Activated T-cell treated with anti-CD3 and anti-CD28 coated beads, Interleukin-2, amount 50 U/mL, for 72 hours (primary cell): ENCODE results near the gene PARD3. TPM values are rescaled to one million over a fixed set of nuclear protein-coding genes. Genes with fewer than 3 reads are reported as not detected.

Source experiments
- ATAC-seq, 2 donors: fragments of 150-1000 bp; cut with Tn5 transposase; replicated peaks in 1 of 2; 2 replicates each; pipeline ENCODE4 v1.10.0; 2021; ENCODE audit warnings: moderate library complexity in 2 of 2, mild to moderate bottlenecking in 1 of 2
- DNase-seq, 2 donors: peaks; one replicate each; pipeline ENCODE4 v3.0.0; 2021 to 2022; ENCODE audit warnings: mixed read lengths in 1 of 2
- H3K27ac Mint-ChIP-seq: one replicate; pipeline ENCODE4 v1.8.0; 2022; ENCODE audit warnings: mild to moderate bottlenecking, moderate library complexity, mixed read lengths
- H3K27me3 Mint-ChIP-seq: one replicate; pipeline ENCODE4 v1.8.0; 2022; ENCODE audit warnings: low read depth, mixed read lengths
- H3K36me3 Mint-ChIP-seq, 2 donors: one replicate each; pipeline ENCODE4 v1.8.0; 2022; ENCODE audit warnings: mixed read lengths in 2 of 2, mild to moderate bottlenecking in 1 of 2; ENCODE audit not compliant: insufficient read depth in 2 of 2
- H3K4me1 Mint-ChIP-seq: one replicate; pipeline ENCODE4 v1.8.0; 2022; ENCODE audit warnings: low read depth, mixed read lengths
- H3K4me3 Mint-ChIP-seq, 2 donors: one replicate each; pipeline ENCODE4 v1.8.0; 2022; ENCODE audit warnings: mild to moderate bottlenecking in 2 of 2, mixed read lengths in 2 of 2, moderate library complexity in 2 of 2
- H3K9me3 Mint-ChIP-seq, 2 donors: one replicate each; pipeline ENCODE4 v1.8.0; 2022; ENCODE audit warnings: mixed read lengths in 2 of 2
- total RNA-seq, 2 donors: library from RNA; stranded (reverse); gene quantifications; one replicate each; pipeline ENCODE4 v1.2.3, GENCODE V29; 2022

Gene PARD3
- total RNA-seq, 2 donors from 2014 or later: 2.3 to 3.7 TPM

GRCh38 chr10:34205452-34205851 lies 609.6 kb downstream of the PARD3 start:
- Mint-ChIP-seq H3K9me3 (no peaks in the 10 kb centered on the region), H3K4me1 (peaks cover 9% of the 10 kb centered on the region), H3K27ac (no peak overlapping the region), H3K27me3 (no peaks in the 10 kb centered on the region), H3K36me3 (no peaks in the 10 kb centered on the region), H3K4me3 (no peak overlapping the region)
- no peak for DNase-seq
- no peak for ATAC-seq

- DNase-seq (no peak), ATAC-seq (no peak)
- H3K36me3 Mint-ChIP-seq: no peaks in the 10 kb centered on the region
- H3K9me3 Mint-ChIP-seq: no peaks in the 10 kb centered on the region
- H3K4me3 Mint-ChIP-seq: no peak overlapping the region
- no peak overlapping the region for H3K27ac Mint-ChIP-seq
- H3K4me1 Mint-ChIP-seq: peaks cover 9% of the 10 kb centered on the region
- H3K27me3 Mint-ChIP-seq: no peaks in the 10 kb centered on the region
Observed at GRCh38 chr10:34203966-34204630, 611.0 kb downstream of the PARD3 start.

- Mint-ChIP-seq H3K4me1 (peaks cover 3% of the 10 kb centered on the region), H3K4me3 (no peak overlapping the region), H3K9me3 (no peaks in the 10 kb centered on the region), H3K27me3 (no peaks in the 10 kb centered on the region), H3K27ac (no peak overlapping the region), H3K36me3 (no peaks in the 10 kb centered on the region)
- DNase-seq: no peak
- ATAC-seq: no peak
Observed at GRCh38 chr10:34200355-34200901, 614.7 kb downstream of the PARD3 start.

- H3K4me1 Mint-ChIP-seq: no peaks in the 10 kb centered on the region
- ATAC-seq (no peak), DNase-seq (no peak)
- H3K27me3 Mint-ChIP-seq: no peaks in the 10 kb centered on the region
- H3K9me3 Mint-ChIP-seq: no peaks in the 10 kb centered on the region
- H3K4me3 Mint-ChIP-seq: no peak overlapping the region
- no peaks in the 10 kb centered on the region for H3K36me3 Mint-ChIP-seq
- H3K27ac Mint-ChIP-seq: no peak overlapping the region
Observed at GRCh38 chr10:34198953-34199352, 616.1 kb downstream of the PARD3 start.

GRCh38 chr10:34196058-34196433 lies 619.0 kb downstream of the PARD3 start:
- ATAC-seq: no peak
- Mint-ChIP-seq H3K4me3 (no peak overlapping the region), H3K36me3 (no peaks in the 10 kb centered on the region), H3K27me3 (no peaks in the 10 kb centered on the region), H3K27ac (no peak overlapping the region), H3K4me1 (no peaks in the 10 kb centered on the region), H3K9me3 (no peaks in the 10 kb centered on the region)
- DNase-seq: no peak

GRCh38 chr10:34195364-34196057 lies 619.6 kb downstream of the PARD3 start:
- no peaks in the 10 kb centered on the region for H3K9me3 Mint-ChIP-seq
- ATAC-seq (no peak), DNase-seq (no peak)
- H3K27me3 Mint-ChIP-seq: no peaks in the 10 kb centered on the region
- H3K27ac Mint-ChIP-seq: no peak overlapping the region
- H3K4me3 Mint-ChIP-seq: no peak overlapping the region
- no peaks in the 10 kb centered on the region for H3K36me3 Mint-ChIP-seq
- H3K4me1 Mint-ChIP-seq: no peaks in the 10 kb centered on the region

GRCh38 chr10:34193931-34194626 lies 621.0 kb downstream of the PARD3 start:
- H3K36me3 Mint-ChIP-seq: no peaks in the 10 kb centered on the region
- ATAC-seq (no peak), DNase-seq (no peak)
- H3K27ac Mint-ChIP-seq: no peak overlapping the region
- no peaks in the 10 kb centered on the region for H3K4me1 Mint-ChIP-seq
- no peaks in the 10 kb centered on the region for H3K27me3 Mint-ChIP-seq
- no peaks in the 10 kb centered on the region for H3K9me3 Mint-ChIP-seq
- H3K4me3 Mint-ChIP-seq: no peak overlapping the region

GRCh38 chr10:34192646-34193045 lies 622.5 kb downstream of the PARD3 start:
- no peaks in the 10 kb centered on the region for H3K4me1 Mint-ChIP-seq
- no peak overlapping the region for H3K4me3 Mint-ChIP-seq
- H3K27ac Mint-ChIP-seq: no peak overlapping the region
- peaks cover 2% of the 10 kb centered on the region for H3K27me3 Mint-ChIP-seq
- ATAC-seq (no peak), DNase-seq (no peak)
- no peaks in the 10 kb centered on the region for H3K9me3 Mint-ChIP-seq
- no peaks in the 10 kb centered on the region for H3K36me3 Mint-ChIP-seq

- H3K36me3 Mint-ChIP-seq: no peaks in the 10 kb centered on the region
- H3K9me3 Mint-ChIP-seq: no peaks in the 10 kb centered on the region
- H3K4me3 Mint-ChIP-seq: no peak overlapping the region
- peaks cover 6% of the 10 kb centered on the region for H3K27me3 Mint-ChIP-seq
- DNase-seq (no peak), ATAC-seq (no peak)
- no peak overlapping the region for H3K27ac Mint-ChIP-seq
- H3K4me1 Mint-ChIP-seq: no peaks in the 10 kb centered on the region
Observed at GRCh38 chr10:34191406-34191805, 623.7 kb downstream of the PARD3 start.

GRCh38 chr10:34190580-34190979 lies 624.5 kb downstream of the PARD3 start:
- Mint-ChIP-seq H3K4me1 (no peaks in the 10 kb centered on the region), H3K9me3 (no peaks in the 10 kb centered on the region), H3K36me3 (no peaks in the 10 kb centered on the region), H3K4me3 (no peak overlapping the region), H3K27me3 (peaks cover 6% of the 10 kb centered on the region), H3K27ac (no peak overlapping the region)
- DNase-seq (no peak), ATAC-seq (no peak)

GRCh38 chr10:34189830-34190229 lies 625.3 kb downstream of the PARD3 start:
- DNase-seq (no peak), ATAC-seq (no peak)
- Mint-ChIP-seq H3K27me3 (peaks cover 6% of the 10 kb centered on the region), H3K27ac (no peak overlapping the region), H3K4me3 (no peak overlapping the region), H3K4me1 (no peaks in the 10 kb centered on the region), H3K9me3 (no peaks in the 10 kb centered on the region), H3K36me3 (no peaks in the 10 kb centered on the region)

GRCh38 chr10:34188221-34188620 lies 626.9 kb downstream of the PARD3 start:
- Mint-ChIP-seq H3K9me3 (no peaks in the 10 kb centered on the region), H3K27ac (no peak overlapping the region), H3K4me1 (no peaks in the 10 kb centered on the region), H3K27me3 (peaks cover 6% of the 10 kb centered on the region), H3K36me3 (no peaks in the 10 kb centered on the region), H3K4me3 (no peak overlapping the region)
- DNase-seq (no peak), ATAC-seq (no peak)

GRCh38 chr10:34187201-34187600 lies 627.9 kb downstream of the PARD3 start:
- no peak for ATAC-seq
- Mint-ChIP-seq H3K27ac (no peak overlapping the region), H3K36me3 (no peaks in the 10 kb centered on the region)

More at GRCh38 chr10:34187201-34187600, 627.9 kb downstream of the PARD3 start:
- Mint-ChIP-seq H3K27me3 (peaks cover 6% of the 10 kb centered on the region), H3K4me1 (no peaks in the 10 kb centered on the region), H3K4me3 (no peak overlapping the region), H3K9me3 (no peaks in the 10 kb centered on the region)
- no peak for DNase-seq
